ENCODE results near the gene NQO2. TPM values are rescaled to one million over a fixed set of nuclear protein-coding genes. Genes with fewer than 3 reads are reported as not detected.

NQO2 gene
- total and polyA plus RNA-seq, 2 of the 13 experiments (the other 11 are each of a cell fraction or from before 2014, with no cell fraction given) = 32.2 to 56.5 TPM

- TF ChIP-seq PRDM4 (CRISPR knock-in tag; IDR thresholded peaks at IDR 0.05; ENCODE audit: borderline replicate concordance) (no peak), NR2F2 (IDR thresholded peaks at IDR 0.05; ENCODE audit: borderline replicate concordance, low read depth) (0 out of 2 replicates have a peak, but pooled peaks have one; percentile 15), ZSCAN21 (CRISPR knock-in tag; IDR thresholded peaks at IDR 0.05; ENCODE audit: borderline replicate concordance) (peak; percentile 76; the same call in 1 of the 2 replicates), ZNF326 (CRISPR knock-in tag; IDR thresholded peaks at IDR 0.05; ENCODE audit: borderline replicate concordance) (no peak), SMAD1 (CRISPR knock-in tag; IDR thresholded peaks at IDR 0.05; ENCODE audit: borderline replicate concordance, low read depth) (no peak), MYC (CRISPR knock-in tag; IDR thresholded peaks at IDR 0.05; ENCODE audit: borderline replicate concordance) (peak; percentile 65; the same call in 1 of the 2 replicates), RAD51 (IDR thresholded peaks at IDR 0.05; ENCODE audit: borderline replicate concordance) (no peak), MIER3 (CRISPR knock-in tag; IDR thresholded peaks at IDR 0.05; ENCODE audit: borderline replicate concordance) (peak; percentile 53; the same call in 1 of the 2 replicates), TRIM22 (IDR thresholded peaks at IDR 0.05) (no peak), ZBED4 (CRISPR knock-in tag; IDR thresholded peaks at IDR 0.05; ENCODE audit: borderline replicate concordance) (peak; percentile 12; the same call in 1 of the 2 replicates), TMF1 (CRISPR knock-in tag; IDR thresholded peaks at IDR 0.05; ENCODE audit: low read depth) (no peak), EED (CRISPR knock-in tag; IDR thresholded peaks at IDR 0.05) (peak; percentile 81), ZNF20 (CRISPR knock-in tag; IDR thresholded peaks at IDR 0.05) (no peak), POLR2A (IDR thresholded peaks at IDR 0.05; ENCODE audit: insufficient read depth in 1 of 2, low read depth in 2 of 2, low read length in 2 of 2) (peak in 1 of 2 experiments; percentile 15; a peak in 1 of 4 replicates), ZNF644 (CRISPR knock-in tag; IDR thresholded peaks at IDR 0.05; ENCODE audit: low read depth) (peak; percentile 30; the same call in 1 of the 2 replicates), HNRNPUL1 (IDR thresholded peaks at IDR 0.05; ENCODE audit: low read depth, low read length) (no peak), ZNF281 (CRISPR knock-in tag; IDR thresholded peaks at IDR 0.05; ENCODE audit: borderline replicate concordance) (no peak; the same call in 1 of the 2 replicates), ZFX (CRISPR knock-in tag; IDR thresholded peaks at IDR 0.05; ENCODE audit: low read depth) (peak; percentile 92), MAFF (IDR thresholded peaks at IDR 0.05; ENCODE audit: low read depth, low read length) (no peak)
Measured at GRCh38 chr6:2971420-2972218, 28.1 kb upstream of the NQO2 start, which contains the start of gene SERPINB6 (continued).
